GM21360 (cell line): ENCODE data around the gene ACTN4.

Experiments used
- ATAC-seq: cut with Tn5 transposase; IDR thresholded peaks from one replicate; pipeline ENCODE4 v1.9.1; 2021; ENCODE audit warnings: mild to moderate bottlenecking, moderate library complexity; ENCODE audit not compliant: unreplicated experiment

Gene ACTN4

GRCh38 chr19:38693380-38694223, 46.2 kb downstream of the ACTN4 start:
- ATAC-seq, result no peak

- no peak for ATAC-seq
Observed at GRCh38 chr19:38695317-38695683, 47.9 kb downstream of the ACTN4 start.

GRCh38 chr19:38695832-38696728, 48.6 kb downstream of the ACTN4 start:
- no peak for ATAC-seq

- no peak for ATAC-seq
Observed at GRCh38 chr19:38696729-38697055, 49.2 kb downstream of the ACTN4 start.

- no peak for ATAC-seq
Observed at GRCh38 chr19:38697197-38697596, 49.7 kb downstream of the ACTN4 start.

- ATAC-seq, result no peak
Observed at GRCh38 chr19:38697641-38698071, 50.2 kb downstream of the ACTN4 start.

GRCh38 chr19:38698225-38699026, 51.0 kb downstream of the ACTN4 start:
- ATAC-seq, result no peak

GRCh38 chr19:38699027-38699346, 51.5 kb downstream of the ACTN4 start:
- no peak for ATAC-seq

- ATAC-seq, result no peak
Observed at GRCh38 chr19:38699647-38700349, 52.3 kb downstream of the ACTN4 start.

GRCh38 chr19:38700350-38700901, 53.0 kb downstream of the ACTN4 start:
- ATAC-seq, result no peak

GRCh38 chr19:38700902-38701454, 53.5 kb downstream of the ACTN4 start:
- ATAC-seq, result no peak

- ATAC-seq, result no peak
Observed at GRCh38 chr19:38701455-38702063, 54.1 kb downstream of the ACTN4 start.

GRCh38 chr19:38702278-38702677, 54.8 kb downstream of the ACTN4 start:
- no peak for ATAC-seq

- no peak for ATAC-seq
Observed at GRCh38 chr19:38703509-38703908, 56.1 kb downstream of the ACTN4 start.

GRCh38 chr19:38704488-38705026, 57.1 kb downstream of the ACTN4 start:
- no peak for ATAC-seq

- no peak for ATAC-seq
Observed at GRCh38 chr19:38705197-38706019, 58.0 kb downstream of the ACTN4 start.

GRCh38 chr19:38706792-38707511, 59.5 kb downstream of the ACTN4 start:
- no peak for ATAC-seq
